Measurements from ENCODE around the gene DEFB132.

The DEFB132 gene

DNA sequence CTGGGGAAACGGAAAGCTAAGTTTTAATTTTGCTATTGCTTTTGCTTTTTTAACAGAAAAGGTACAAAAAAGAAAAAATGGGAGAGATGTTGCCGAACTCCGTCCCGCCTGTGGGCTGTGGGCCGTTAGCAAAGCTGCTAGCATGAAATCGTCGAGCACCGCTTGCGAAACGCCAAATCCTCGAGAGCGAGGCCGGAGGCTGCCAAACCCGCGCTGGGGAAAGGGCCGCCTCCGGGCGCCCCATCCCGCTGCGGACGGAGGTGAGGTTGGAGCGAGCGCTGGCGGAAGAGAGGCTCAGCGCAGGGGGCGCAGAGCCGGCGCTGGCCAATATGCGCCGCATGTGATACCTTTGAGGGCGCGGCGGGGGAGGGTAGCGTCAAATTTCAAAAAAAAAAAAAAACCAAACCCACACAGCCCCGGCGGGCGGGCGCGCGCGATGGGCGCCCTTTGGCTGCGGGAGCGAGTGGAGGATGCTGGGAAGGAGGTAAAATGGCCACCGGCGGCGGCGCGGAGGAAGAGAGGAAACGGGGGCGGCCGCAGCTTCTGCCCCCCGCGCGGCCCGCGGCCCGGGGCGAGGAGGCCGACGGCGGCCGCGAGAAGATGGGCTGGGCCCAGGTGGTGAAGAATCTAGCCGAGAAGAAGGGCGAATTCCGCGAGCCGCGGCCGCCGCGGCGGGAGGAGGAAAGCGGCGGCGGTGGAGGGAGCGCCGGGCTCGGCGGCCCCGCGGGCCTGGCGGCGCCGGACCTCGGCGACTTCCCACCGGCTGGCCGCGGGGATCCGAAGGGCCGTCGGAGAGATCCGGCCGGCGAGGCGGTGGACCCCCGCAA, 39.8 kb downstream of the DEFB132 start, which contains the start of gene ZCCHC3:
ZCCHC3 (plus strand) TSS at position 473 of the 827 bp plus-strand sequence; CDS start at position 490, 17 bp downstream.
- DNase-seq (ENCODE audit: low spot score), result peak; percentile 84

DNA sequence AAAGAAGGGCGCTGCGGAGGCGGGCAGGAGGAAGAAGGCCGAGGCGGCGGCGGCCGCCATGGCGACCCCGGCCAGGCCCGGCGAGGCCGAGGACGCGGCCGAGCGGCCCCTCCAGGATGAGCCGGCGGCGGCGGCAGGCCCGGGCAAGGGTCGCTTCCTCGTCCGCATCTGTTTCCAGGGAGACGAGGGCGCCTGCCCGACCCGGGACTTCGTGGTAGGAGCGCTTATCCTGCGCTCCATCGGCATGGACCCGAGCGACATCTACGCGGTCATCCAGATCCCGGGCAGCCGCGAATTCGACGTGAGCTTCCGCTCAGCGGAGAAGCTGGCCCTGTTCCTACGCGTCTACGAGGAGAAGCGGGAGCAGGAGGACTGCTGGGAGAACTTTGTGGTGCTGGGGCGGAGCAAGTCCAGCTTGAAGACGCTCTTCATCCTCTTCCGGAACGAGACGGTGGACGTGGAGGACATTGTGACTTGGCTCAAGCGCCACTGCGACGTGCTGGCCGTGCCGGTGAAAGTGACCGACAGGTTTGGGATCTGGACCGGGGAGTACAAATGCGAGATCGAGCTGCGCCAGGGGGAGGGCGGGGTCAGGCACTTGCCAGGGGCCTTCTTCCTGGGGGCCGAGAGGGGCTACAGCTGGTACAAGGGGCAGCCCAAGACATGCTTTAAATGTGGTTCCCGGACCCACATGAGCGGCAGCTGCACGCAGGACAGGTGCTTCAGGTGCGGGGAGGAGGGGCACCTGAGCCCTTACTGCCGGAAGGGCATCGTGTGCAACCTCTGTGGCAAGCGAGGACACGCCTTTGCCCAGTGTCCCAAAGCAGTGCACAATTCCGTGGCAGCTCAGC, 40.6 kb downstream of the DEFB132 start:
- DNase-seq (ENCODE audit: low spot score), result peak; percentile 54

DNA sequence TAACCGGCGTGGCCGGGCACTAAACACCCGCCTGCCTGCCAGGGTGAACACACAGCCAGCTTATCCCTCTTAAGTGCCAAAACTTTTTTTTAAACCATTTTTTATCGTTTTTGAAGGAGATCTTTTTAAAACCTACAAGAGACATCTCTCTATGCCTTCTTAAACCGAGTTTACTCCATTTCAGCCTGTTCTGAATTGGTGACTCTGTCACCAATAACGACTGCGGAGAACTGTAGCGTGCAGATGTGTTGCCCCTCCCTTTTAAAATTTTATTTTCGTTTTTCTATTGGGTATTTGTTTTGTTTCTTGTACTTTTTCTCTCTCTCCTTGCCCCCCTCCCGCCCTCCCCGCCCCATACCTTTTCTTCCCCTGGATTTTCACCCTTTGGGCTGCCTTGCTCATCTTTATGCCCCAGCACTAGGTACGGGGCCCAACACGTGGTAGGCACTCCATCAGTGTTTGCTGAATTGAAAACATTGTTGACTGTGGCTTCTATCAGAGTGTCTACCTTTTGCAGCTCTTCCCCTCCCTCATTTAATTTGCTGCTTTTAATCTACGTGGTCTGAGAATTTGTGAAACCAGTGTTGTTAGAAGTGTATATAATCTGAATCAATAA, 41.4 kb downstream of the DEFB132 start:
- DNase-seq (ENCODE audit: low spot score), result no peak

DNA sequence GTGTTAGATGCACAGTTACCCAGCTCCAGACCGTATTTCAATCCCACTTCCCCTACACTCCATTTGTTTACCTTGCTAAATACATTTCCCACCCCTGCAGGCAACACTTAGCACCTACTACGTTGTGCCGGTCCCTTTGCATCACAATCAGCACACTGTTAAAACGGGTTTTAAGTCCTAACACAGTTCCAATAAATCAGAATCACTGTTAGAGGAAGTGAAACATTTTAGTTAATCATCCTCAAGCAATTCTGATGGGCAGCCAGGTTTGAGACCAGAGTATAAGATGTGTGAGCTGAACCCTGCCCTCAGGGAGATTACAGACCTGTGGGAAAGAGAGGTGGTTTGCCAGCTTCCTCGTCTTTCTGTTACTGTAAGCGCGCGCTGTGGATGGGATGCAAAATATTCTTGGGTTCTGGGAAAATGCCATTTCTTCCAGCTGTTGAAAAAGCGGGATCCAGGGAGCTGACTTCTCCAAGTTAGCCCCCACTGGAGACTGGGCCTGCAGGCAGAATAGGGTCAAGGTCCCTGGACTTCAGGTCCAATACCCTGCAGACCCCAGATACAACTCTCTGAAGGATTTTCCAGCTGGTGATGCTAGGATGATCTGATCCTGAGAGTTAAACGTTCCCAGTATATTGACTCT, 42.9 kb downstream of the DEFB132 start:
- DNase-seq (ENCODE audit: low spot score), result no peak

DNA sequence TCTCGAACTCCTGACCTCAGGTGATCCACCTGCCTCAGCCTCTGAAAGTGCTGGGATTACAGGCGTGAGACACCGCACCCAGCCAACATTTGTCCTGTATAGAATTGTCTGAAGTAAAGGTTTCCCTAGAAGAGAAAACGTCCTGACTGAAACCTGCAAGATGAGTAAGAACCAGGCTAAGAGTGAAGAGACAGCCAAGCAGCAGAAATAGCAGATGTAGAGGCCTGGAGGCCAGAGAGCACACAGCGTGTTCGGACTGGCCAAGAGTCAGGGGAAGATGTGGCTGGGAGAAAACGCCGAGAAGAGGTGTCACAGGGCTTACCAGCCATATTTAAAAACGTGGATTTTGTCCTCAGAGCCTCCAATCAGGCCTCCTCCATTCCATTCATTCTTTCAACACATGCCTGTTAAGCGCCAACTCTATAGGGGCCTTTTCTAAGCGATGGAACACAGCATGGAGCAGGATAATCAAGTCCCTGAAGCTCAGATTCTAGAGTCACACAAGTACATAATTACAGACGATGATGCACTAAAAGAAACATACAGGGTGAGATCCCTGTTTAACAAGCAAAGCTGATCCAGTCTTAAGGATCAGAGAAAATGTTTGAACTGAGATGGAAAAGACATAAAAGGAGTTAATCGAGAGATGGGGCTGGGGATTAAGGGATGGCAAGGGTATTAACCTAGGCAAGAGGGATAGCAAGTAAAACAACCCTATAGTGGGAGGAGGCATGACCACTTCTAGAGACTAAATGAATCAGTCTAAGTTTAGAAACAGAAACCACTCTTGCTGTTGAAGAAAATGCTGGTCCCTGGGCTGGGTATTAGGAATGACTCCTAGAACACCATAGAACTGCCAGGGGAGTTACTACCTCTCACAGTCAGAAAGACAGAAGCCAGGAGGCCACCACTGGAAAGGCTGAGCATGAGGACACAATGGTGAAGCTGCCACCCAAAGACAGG, 44.6 kb downstream of the DEFB132 start:
- no peak for DNase-seq (ENCODE audit: low spot score)

DNA sequence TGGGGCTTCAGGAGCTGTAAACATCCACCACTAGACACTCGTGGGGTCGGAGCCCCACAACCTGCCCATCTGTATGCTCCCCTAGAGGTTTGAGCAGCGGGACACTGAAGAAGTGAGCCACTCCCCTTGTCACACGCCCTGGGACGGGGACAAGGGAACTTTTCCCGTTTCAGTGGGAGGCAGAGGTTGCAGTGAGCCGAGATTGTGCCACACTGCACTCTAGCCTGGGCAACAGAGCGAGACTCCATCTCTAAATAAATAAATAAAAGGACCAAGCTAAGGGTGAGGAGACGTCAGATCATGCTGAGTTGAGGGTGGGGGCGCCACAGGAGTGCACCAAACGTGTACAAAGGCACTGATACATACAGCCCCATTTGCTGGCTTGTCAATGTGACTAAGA, 48.2 kb downstream of the DEFB132 start:
- DNase-seq (ENCODE audit: low spot score), result no peak

DNA sequence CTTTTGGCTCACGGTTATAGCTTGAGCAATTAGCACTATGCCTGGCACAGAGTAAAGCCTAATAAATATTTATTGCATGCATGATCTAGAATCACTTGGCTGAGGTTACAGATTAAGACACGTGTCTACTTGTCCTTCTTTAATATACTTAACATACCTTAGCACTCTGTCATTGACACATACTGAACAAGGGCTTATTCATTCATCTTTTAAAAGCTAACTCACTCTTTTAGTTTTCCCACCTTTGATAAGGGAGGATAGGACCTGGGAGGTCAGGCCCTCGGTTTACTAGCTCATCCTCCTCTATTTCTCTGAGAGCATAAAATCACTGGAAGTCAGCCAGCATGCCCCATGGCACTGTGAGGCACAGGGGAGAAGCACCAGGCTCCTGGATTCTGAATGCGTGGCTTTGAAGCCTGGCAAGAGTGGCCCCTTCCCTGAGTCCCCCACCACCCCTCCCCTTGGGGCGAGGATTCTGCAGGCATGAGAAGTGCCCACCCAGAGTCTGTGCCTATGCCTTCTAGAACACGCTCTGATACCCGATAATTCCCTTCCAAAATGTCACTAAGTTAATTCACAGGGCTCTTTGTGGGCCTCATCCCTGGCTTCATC, 51.0 kb downstream of the DEFB132 start:
- no peak for DNase-seq (ENCODE audit: low spot score)

DNA sequence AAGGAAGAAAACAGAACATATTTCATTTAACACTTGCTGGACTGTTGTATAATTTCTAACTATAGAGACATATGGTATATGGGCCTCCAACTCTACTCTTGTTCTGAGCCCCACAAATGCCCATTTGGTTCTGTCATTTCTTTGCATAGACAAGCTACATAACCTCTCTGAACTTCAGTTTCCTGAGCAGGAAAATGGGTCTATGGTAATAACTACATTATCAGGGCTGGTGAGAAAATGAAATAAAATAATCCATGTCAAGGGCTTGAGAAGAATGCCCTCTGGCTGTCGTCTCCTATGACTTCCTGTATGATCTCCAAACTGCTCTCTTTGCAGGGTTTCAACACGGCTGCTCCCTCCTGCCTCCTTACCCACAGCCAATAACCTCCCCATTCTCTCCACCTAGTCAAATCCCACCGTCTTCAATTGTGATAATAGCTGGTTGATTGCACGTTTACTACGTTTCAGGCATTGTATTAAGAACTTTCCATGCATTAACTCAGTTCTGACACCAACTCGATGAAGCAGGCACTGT, 51.8 kb downstream of the DEFB132 start:
- no peak for DNase-seq (ENCODE audit: low spot score)

DNA sequence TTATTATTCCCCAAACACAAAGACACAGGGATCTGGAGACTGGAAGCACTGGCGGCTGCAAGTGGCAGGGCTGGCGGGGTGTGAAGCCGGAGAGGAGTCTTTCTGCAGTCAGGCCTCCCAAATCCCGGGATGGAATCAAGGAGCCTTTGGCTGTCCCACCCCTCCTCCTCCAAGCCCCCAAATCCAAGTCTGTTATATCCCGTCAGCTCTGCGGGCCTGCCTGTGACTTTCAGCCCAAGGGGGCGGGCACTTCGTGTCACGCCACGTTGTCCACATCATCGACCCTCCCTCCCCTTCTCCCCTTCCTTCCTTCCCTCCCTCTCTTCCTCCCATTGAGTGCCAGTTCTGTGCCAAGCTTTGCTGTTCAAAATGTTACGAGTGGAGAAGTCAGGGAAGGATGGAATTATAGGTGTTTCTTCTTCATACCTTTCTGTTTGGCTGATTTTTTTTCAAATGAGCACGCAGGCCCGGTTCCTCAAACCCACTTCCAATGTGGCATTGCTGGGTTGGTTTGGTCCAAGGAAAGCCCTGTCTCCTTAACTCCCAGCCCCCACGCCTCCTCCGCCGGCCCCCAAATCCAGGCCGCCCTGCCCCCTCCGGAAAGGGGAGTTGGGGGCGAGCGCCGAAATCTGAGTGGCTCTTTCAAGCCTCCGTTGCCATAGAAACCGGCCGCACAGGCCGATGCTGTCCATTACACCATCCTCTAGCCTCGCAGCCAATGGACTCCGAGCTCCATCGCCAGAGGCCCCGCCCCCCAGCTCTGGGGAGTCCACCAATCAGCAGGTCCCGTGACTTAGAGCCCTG, 52.5 kb downstream of the DEFB132 start:
- peak; percentile 100 for DNase-seq (ENCODE audit: low spot score)

DNA sequence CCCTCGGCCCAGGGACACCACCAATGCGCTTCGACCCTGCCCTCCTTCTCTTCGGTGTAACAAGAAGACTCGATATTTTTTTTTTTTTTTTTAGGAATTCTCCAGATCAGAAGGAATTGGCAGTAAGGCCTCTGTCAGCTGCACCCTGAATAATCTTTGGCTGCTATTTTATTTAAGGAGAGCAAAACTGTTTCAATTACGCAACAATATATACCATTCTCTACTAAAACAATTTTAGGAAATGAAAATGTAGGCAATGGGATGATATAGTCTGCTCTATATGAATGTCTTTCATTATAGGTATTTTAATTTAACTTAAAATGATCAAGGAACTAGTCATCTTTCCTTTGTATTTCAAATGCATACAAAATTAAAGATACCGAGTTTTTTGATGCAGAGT, 53.1 kb downstream of the DEFB132 start:
- DNase-seq (ENCODE audit: low spot score), result no peak
